Measurements from ENCODE around the gene RAB5A.

- no peak for TF ChIP-seq POLR2A (IDR thresholded peaks at IDR 0.05; ENCODE audit: low read depth, low read length)
- no peak for TF ChIP-seq POLR2AphosphoS5 (IDR thresholded peaks at IDR 0.05; ENCODE audit: low read depth, low read length)
- no peak for TF ChIP-seq TAF1 (IDR thresholded peaks at IDR 0.05; ENCODE audit: borderline replicate concordance, low read depth, low read length)
These were observed 65.3 kb downstream of the RAB5A start, which contains the start of gene PP2D1 for GRCh38 chr3:20012164-20012563.
